Amniotic stem cell (primary cell): ENCODE measurements around the gene BMP6.

ENCODE experiments used
- DNase-seq: peaks from one replicate; lab custom pipeline; 2025; lab: John Stamatoyannopoulos, UW

The BMP6 gene

GRCh38 chr6:7747433-7747832 lies 21.5 kb downstream of the BMP6 start:
- DNase-seq, result no peak

GRCh38 chr6:7747901-7748504 lies 22.1 kb downstream of the BMP6 start:
- DNase-seq, result no peak

GRCh38 chr6:7749478-7749877 lies 23.6 kb downstream of the BMP6 start:
- DNase-seq, result no peak

GRCh38 chr6:7750197-7750596 lies 24.3 kb downstream of the BMP6 start:
- DNase-seq, result no peak

- DNase-seq, result peak; percentile 6
Measured at GRCh38 chr6:7758456-7758855, 32.6 kb downstream of the BMP6 start.

GRCh38 chr6:7759320-7759719 lies 33.4 kb downstream of the BMP6 start:
- no peak for DNase-seq

- no peak for DNase-seq
Measured at GRCh38 chr6:7761051-7761450, 35.2 kb downstream of the BMP6 start.

GRCh38 chr6:7762760-7763159 lies 36.9 kb downstream of the BMP6 start:
- no peak for DNase-seq

- DNase-seq, result no peak
Measured at GRCh38 chr6:7763881-7764280, 38.0 kb downstream of the BMP6 start.

- no peak for DNase-seq
Measured at GRCh38 chr6:7765575-7766325, 39.9 kb downstream of the BMP6 start.

- no peak for DNase-seq
Measured at GRCh38 chr6:7769702-7770101, 43.8 kb downstream of the BMP6 start.

GRCh38 chr6:7770111-7770510 lies 44.2 kb downstream of the BMP6 start:
- DNase-seq, result no peak

GRCh38 chr6:7770601-7771000 lies 44.7 kb downstream of the BMP6 start:
- no peak for DNase-seq

- no peak for DNase-seq
Measured at GRCh38 chr6:7773322-7773721, 47.4 kb downstream of the BMP6 start.

- DNase-seq, result no peak
Measured at GRCh38 chr6:7773914-7774313, 48.0 kb downstream of the BMP6 start.

GRCh38 chr6:7776509-7776908 lies 50.6 kb downstream of the BMP6 start:
- no peak for DNase-seq

- no peak for DNase-seq
Measured at GRCh38 chr6:7777074-7777473, 51.2 kb downstream of the BMP6 start.

- DNase-seq, result no peak
Measured at GRCh38 chr6:7781240-7781639, 55.3 kb downstream of the BMP6 start.

GRCh38 chr6:7784248-7784647 lies 58.3 kb downstream of the BMP6 start:
- no peak for DNase-seq

GRCh38 chr6:7784706-7785105 lies 58.8 kb downstream of the BMP6 start:
- no peak for DNase-seq

GRCh38 chr6:7785243-7786035 lies 59.5 kb downstream of the BMP6 start:
- DNase-seq, result no peak

- no peak for DNase-seq
Measured at GRCh38 chr6:7786214-7786661, 60.3 kb downstream of the BMP6 start.

- no peak for DNase-seq
Measured at GRCh38 chr6:7787137-7787608, 61.3 kb downstream of the BMP6 start.
